DOHH2 (cell line): Measurements from ENCODE around the gene UACA.

Source experiments
- CTCF ChIP-seq: fragments of 200-600 bp; sonication (generic); IDR thresholded peaks from one replicate; pipeline ENCODE4 v1.5.1; 2014; ENCODE audit warnings: antibody characterized with exemption, mild to moderate bottlenecking, low read depth, low read length; ENCODE audit not compliant: poor library complexity, severe bottlenecking
- EZH2phosphoT487 ChIP-seq: fragments of 200-600 bp; sonication (generic); IDR thresholded peaks from 2 replicates; pipeline ENCODE4 v1.6.1; 2017; ENCODE audit warnings: borderline replicate concordance, mild to moderate bottlenecking, antibody characterized with exemption, low read length, moderate library complexity, mixed read lengths

DNA sequence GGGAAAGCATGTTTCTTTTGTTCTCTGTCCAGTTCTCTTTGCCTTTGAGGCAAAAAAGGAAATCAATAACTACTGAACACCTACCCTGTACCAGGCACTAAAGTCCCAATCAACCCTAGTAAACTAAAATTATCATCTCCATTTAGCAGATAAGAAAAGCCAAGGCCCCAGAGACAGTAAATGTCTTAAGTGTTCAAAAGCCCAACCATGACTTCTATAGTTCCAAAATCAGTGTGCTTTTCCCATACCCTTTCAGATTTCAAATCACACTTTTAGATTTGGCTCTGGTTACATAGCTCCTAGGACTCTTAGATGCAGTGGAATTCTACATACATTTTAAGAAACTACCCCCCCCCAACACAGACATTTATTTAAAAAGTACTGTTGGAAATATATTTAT lies 63.5 kb downstream of the UACA start:
- TF ChIP-seq CTCF (no peak), EZH2phosphoT487 (no peak)
